Endothelial cell of umbilical vein (primary cell): ENCODE measurements around the gene TBC1D14.

ENCODE experiments used
- CTCF ChIP-seq, 2 donors: IDR thresholded peaks; 1 replicate in 1 of 2; 2 replicates in 1 of 2; pipeline ENCODE4 v1.5.1; 2011; ENCODE audit warnings: low read length in 2 of 2, mild to moderate bottlenecking in 2 of 2, moderate library complexity in 2 of 2, control low read depth in 1 of 2, inconsistent platforms in 1 of 2, low read depth in 1 of 2; ENCODE audit not compliant: insufficient read depth in 1 of 2; ENCODE audit errors: extremely low read depth in 1 of 2
- EZH2 ChIP-seq: IDR thresholded peaks from 2 replicates; pipeline ENCODE4 v1.6.1; 2012; ENCODE audit warnings: borderline replicate concordance, low read depth, mild to moderate bottlenecking, moderate library complexity, low read length, inconsistent platforms; ENCODE audit not compliant: severe bottlenecking
- GATA2 ChIP-seq: IDR thresholded peaks from 2 replicates; pipeline ENCODE4 v1.7.0; 2011; ENCODE audit warnings: low read depth, mild to moderate bottlenecking, moderate library complexity, mixed read lengths, low read length; ENCODE audit not compliant: insufficient read length, insufficient read depth
- JUN ChIP-seq: IDR thresholded peaks from 2 replicates; pipeline ENCODE4 v1.6.1; 2011; ENCODE audit warnings: borderline replicate concordance, low read depth; ENCODE audit not compliant: insufficient read length, insufficient read depth
- POLR2A ChIP-seq: IDR thresholded peaks from 2 replicates; pipeline ENCODE4 v1.6.1; 2012; ENCODE audit warnings: low read depth, mild to moderate bottlenecking, control low read depth, low read length
- POLR2AphosphoS5 ChIP-seq: IDR thresholded peaks from 2 replicates; pipeline ENCODE4 v1.6.1; 2012; ENCODE audit warnings: low read depth, mild to moderate bottlenecking, control low read depth, low read length, moderate library complexity; ENCODE audit not compliant: insufficient read depth
- TF ChIP-seq, protein P1 (sequence below): IDR thresholded peaks from 2 replicates; pipeline ENCODE4 v1.6.1; 2011; ENCODE audit not compliant: insufficient read depth, insufficient read length

DNA sequence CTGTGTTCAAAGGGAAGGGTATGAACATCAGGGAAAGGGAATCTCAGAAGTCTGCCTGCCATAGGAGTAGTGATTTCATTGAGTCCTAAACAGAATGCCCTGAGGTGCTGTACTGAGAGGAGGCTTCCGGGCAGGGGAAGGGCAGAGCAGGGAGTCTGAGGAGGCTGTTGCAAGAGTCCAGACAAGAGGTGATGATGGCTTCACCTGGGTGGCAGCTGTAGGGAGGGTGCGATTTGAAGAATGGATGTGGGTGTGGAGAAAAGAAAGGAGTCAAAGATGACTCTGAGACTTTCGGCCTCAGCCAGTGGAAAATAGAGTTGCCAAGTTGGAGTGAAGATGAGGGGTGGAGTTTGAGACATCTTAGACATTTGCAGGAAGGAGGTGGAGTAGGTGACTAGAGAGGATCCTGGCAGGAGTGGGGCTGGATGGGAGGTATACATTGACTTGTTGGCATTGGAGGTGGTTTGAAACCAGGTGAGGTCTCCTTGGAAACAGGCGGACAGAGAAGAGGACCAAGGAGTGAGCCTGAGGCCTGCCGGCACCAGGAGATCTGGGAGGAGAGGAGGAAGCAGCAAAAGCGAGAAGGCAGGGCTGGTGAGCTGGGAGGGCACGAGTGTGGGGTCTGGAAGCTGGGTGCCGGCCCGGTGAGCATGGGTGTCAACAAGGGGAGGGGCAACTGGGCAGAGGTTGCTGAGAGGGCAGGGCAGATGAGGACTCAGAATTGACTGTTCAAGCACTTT, 24.2 kb downstream of the TBC1D14 start:
- no peak for TF ChIP-seq EZH2
- TF ChIP-seq POLR2A = no peak
- TF ChIP-seq CTCF (IDR thresholded peaks at IDR 0.05; ENCODE audit: extremely low read depth in 1 of 2, insufficient read depth in 1 of 2, low read depth in 1 of 2, low read length in 2 of 2) = no peak
- TF ChIP-seq POLR2AphosphoS5 = no peak
- TF ChIP-seq, protein P1, sequence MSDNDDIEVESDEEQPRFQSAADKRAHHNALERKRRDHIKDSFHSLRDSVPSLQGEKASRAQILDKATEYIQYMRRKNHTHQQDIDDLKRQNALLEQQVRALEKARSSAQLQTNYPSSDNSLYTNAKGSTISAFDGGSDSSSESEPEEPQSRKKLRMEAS = no peak
- no peak for TF ChIP-seq JUN
- no peak for TF ChIP-seq GATA2
